ENCODE measurements around the gene ADAM12. TPM values are rescaled to one million over a fixed set of nuclear protein-coding genes. Genes with fewer than 3 reads are reported as not detected.

The ADAM12 gene
- total RNA-seq, 1 experiment from 2014 or later = 0.24 TPM

GRCh38 chr10:126016156-126016805, 372.0 kb downstream of the ADAM12 start:
- TF ChIP-seq CTCF (conservative IDR thresholded peaks at IDR 0.05) = no peak

More at GRCh38 chr10:126016156-126016805, 372.0 kb downstream of the ADAM12 start:
- no peaks in the 10 kb centered on the region for H3K4me1 ChIP-seq (ENCODE audit: insufficient read depth, low read length)
- no peak overlapping the region for H3K56ac ChIP-seq (ENCODE audit: insufficient read length, low read depth, low read length)
- no peaks in the 10 kb centered on the region for H3K79me2 ChIP-seq (ENCODE audit: insufficient read depth, low read length)
- H3K79me1 ChIP-seq (ENCODE audit: insufficient read depth, low read depth, low read length, poor library complexity, severe bottlenecking) = no peaks in the 10 kb centered on the region
- H2BK15ac ChIP-seq (ENCODE audit: low read depth, low read length) = no peak overlapping the region
- H4K5ac ChIP-seq (ENCODE audit: insufficient read length, low read depth, low read length) = no peak overlapping the region
- H3K4me3 Mint-ChIP-seq = no peak overlapping the region
- H3K27me3 Mint-ChIP-seq (ENCODE audit: low read depth) = no peaks in the 10 kb centered on the region
- no peak overlapping the region for H2BK20ac ChIP-seq (ENCODE audit: low read depth, low read length, poor library complexity, severe bottlenecking)
- no peak overlapping the region for H3K14ac ChIP-seq (ENCODE audit: insufficient read depth, low read length)
- H3K4me2 ChIP-seq (ENCODE audit: insufficient read depth, insufficient read length, low read length) = no peak overlapping the region
- H2BK120ac ChIP-seq (ENCODE audit: low read depth, low read length, poor library complexity, severe bottlenecking) = no peak overlapping the region
- no peaks in the 10 kb centered on the region for H4K20me1 ChIP-seq (ENCODE audit: control insufficient read depth, insufficient read depth, insufficient read length)
- no peaks in the 10 kb centered on the region for H3K9me3 ChIP-seq (ENCODE audit: control insufficient read depth, low read depth, low read length)
- no peak overlapping the region for H3K27ac Mint-ChIP-seq
- 0 out of 5 replicates have a peak, but pooled peaks cover 0 to 1% of the 10 kb centered on the region in 2 experiments for H3K9me3 Mint-ChIP-seq
- no peaks in the 10 kb centered on the region for H3K23me2 ChIP-seq (ENCODE audit: insufficient read length, low read depth, low read length, poor library complexity, severe bottlenecking)
- H2AFZ ChIP-seq (ENCODE audit: low read length) = no peak overlapping the region
- no peak overlapping the region for H3K9ac ChIP-seq (ENCODE audit: extremely low read depth, insufficient read length, low read length)
- WGBS (ENCODE audit: extremely low coverage, insufficient read length, low lambda C conversion rate) = no CpG with 5 or more reads among the region's 4 CpGs
- no peaks in the 10 kb centered on the region; the same call in 1 of the 2 replicates for H3K27me3 ChIP-seq (ENCODE audit: insufficient read depth, low read length)
- no peak overlapping the region for H3K23ac ChIP-seq (ENCODE audit: insufficient read length, low read depth, low read length)
- H2BK5ac ChIP-seq (ENCODE audit: insufficient read length, low read length) = no peak overlapping the region
- no peak overlapping the region for H3K4ac ChIP-seq (ENCODE audit: low read depth, low read length)
- no peaks in the 10 kb centered on the region; a peak in 1 of 7 replicates for H3K36me3 Mint-ChIP-seq (ENCODE audit: insufficient read depth in 1 of 3, low read depth in 3 of 3)
- H3K18ac ChIP-seq (ENCODE audit: insufficient read length, low read depth, low read length) = no peak overlapping the region
- H2AK5ac ChIP-seq (ENCODE audit: insufficient read length, low read length) = no peak overlapping the region
- H3T11ph ChIP-seq (ENCODE audit: low read length) = no peak overlapping the region
- H2BK12ac ChIP-seq (ENCODE audit: insufficient read length, low read depth, low read length) = no peak overlapping the region
- peaks cover 8% of the 10 kb centered on the region in 2 experiments for H3K4me1 Mint-ChIP-seq
- H3K27ac ChIP-seq (ENCODE audit: insufficient read length, low read depth, low read length) = no peak overlapping the region
- no peak overlapping the region for H4K91ac ChIP-seq (ENCODE audit: insufficient read length, low read depth, low read length)
- no peak overlapping the region for H4K8ac ChIP-seq (replicated peaks; ENCODE audit: insufficient read length, low read depth, low read length)
- DNase-seq = no peak

Data from H9 (cell line).